Measurements from ENCODE around the gene JCAD. TPM values are rescaled to one million over a fixed set of nuclear protein-coding genes. Genes with fewer than 3 reads are reported as not detected.

JCAD gene
- total and polyA plus RNA-seq, 10 of the 15 experiments (the other 5 are each of a cell fraction or from before 2014, with no cell fraction given), result 0.28 TPM; not detected in 9

DNA sequence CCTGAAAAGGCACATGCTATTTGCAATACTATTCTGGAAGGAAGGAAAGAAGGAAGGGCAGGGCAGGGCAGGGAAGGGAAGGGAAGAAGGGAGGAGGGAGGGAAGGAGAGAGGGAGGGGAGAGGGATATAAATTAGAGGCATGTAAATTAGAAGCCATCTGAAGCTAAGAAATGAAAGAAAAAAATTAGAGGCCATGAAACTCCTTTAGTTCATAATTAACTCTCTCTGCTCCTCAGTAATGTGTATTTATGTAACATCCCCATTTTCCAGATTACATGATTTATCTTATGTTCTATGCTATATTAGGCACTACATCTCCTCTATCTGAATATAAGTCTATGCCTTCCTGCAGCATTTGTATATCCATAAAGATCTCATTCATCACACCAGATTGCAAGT is 12.7 kb upstream of the JCAD start (continued):
- TF ChIP-seq SIX5 (IDR thresholded peaks at IDR 0.05; ENCODE audit: low read depth, low read length, severe bottlenecking) (no peak), SUZ12 (IDR thresholded peaks at IDR 0.05; ENCODE audit: unreplicated experiment) (no peak), HDAC2 (IDR thresholded peaks at IDR 0.05) (no peak), JUNB (IDR thresholded peaks at IDR 0.05) (no peak), CREM (IDR thresholded peaks at IDR 0.05; ENCODE audit: low read depth) (no peak)
- TF ChIP-seq, protein P1, sequence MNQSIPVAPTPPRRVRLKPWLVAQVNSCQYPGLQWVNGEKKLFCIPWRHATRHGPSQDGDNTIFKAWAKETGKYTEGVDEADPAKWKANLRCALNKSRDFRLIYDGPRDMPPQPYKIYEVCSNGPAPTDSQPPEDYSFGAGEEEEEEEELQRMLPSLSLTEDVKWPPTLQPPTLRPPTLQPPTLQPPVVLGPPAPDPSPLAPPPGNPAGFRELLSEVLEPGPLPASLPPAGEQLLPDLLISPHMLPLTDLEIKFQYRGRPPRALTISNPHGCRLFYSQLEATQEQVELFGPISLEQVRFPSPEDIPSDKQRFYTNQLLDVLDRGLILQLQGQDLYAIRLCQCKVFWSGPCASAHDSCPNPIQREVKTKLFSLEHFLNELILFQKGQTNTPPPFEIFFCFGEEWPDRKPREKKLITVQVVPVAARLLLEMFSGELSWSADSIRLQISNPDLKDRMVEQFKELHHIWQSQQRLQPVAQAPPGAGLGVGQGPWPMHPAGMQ (IDR thresholded peaks at IDR 0.05; ENCODE audit: borderline replicate concordance), result no peak
- TF ChIP-seq, protein P2, sequence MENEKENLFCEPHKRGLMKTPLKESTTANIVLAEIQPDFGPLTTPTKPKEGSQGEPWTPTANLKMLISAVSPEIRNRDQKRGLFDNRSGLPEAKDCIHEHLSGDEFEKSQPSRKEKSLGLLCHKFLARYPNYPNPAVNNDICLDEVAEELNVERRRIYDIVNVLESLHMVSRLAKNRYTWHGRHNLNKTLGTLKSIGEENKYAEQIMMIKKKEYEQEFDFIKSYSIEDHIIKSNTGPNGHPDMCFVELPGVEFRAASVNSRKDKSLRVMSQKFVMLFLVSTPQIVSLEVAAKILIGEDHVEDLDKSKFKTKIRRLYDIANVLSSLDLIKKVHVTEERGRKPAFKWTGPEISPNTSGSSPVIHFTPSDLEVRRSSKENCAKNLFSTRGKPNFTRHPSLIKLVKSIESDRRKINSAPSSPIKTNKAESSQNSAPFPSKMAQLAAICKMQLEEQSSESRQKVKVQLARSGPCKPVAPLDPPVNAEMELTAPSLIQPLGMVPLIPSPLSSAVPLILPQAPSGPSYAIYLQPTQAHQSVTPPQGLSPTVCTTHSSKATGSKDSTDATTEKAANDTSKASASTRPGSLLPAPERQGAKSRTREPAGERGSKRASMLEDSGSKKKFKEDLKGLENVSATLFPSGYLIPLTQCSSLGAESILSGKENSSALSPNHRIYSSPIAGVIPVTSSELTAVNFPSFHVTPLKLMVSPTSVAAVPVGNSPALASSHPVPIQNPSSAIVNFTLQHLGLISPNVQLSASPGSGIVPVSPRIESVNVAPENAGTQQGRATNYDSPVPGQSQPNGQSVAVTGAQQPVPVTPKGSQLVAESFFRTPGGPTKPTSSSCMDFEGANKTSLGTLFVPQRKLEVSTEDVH (IDR thresholded peaks at IDR 0.05; ENCODE audit: low read depth, partially characterized antibody), result no peak

GRCh38 chr10:30070001-30070685 is 10.8 kb upstream of the JCAD start:
- RAD21 ChIA-PET (ENCODE audit: unreplicated experiment), result no interaction called here
- DNase-seq (ENCODE audit: low read depth, low spot score) (no peak), FAIRE-seq (no peak), ATAC-seq (no peak)
- Histone ChIP-seq H3K9me3 (replicated peaks; ENCODE audit: control insufficient read depth, insufficient read depth, low read length) (no peaks in the 10 kb centered on the region), H4K20me1 (ENCODE audit: control insufficient read depth, insufficient read depth) (no peaks in the 10 kb centered on the region), H3K9ac (ENCODE audit: control insufficient read depth, insufficient read depth, low read length) (no peak overlapping the region), H3K36me3 (ENCODE audit: control insufficient read depth in 2 of 2, insufficient read depth in 2 of 2, low read length in 1 of 2) (no peaks in the 10 kb centered on the region), H3K4me3 (no peak overlapping the region), H3K79me2 (ENCODE audit: control insufficient read depth, insufficient read depth, low read length) (no peaks in the 10 kb centered on the region), H3K27ac (ENCODE audit: control insufficient read depth, insufficient read depth) (no peak overlapping the region), H3K4me2 (ENCODE audit: control insufficient read depth, insufficient read depth) (no peak overlapping the region), H3K27me3 (replicated peaks in 1 of 2; ENCODE audit: control insufficient read depth in 2 of 2, insufficient read depth in 2 of 2, low read length in 1 of 2) (no peaks in the 10 kb centered on the region; a peak in 2 of 4 replicates), H2AFZ (ENCODE audit: control insufficient read depth, low read depth, low read length) (no peak overlapping the region), H3K4me1 (ENCODE audit: control insufficient read depth, insufficient read depth, low read length) (no peaks in the 10 kb centered on the region)
- WGBS (ENCODE audit: insufficient coverage, insufficient replicate concordance, low lambda C conversion rate, missing lambda C conversion rate), result 26% methylated on average over 11 of the region's 11 CpGs
- POLR2A ChIA-PET, result no interaction called here
- intact Hi-C loops (cut with micrococcal nuclease; ENCODE audit: unreplicated experiment), result no loop called here
- CTCF ChIA-PET, result interaction anchor here (0.6 to 0.9 kb wide), 2 partner anchors 72 to 783 kb away, joined by 3 to 4 read pairs; no protein-coding TSS in a partner anchor
- BruUV-seq (replicated peaks), result no TSS peak
- in situ Hi-C loops (cut with MboI), result no loop called here
- SMC1A ChIA-PET (ENCODE audit: uncharacterized antibody, unreplicated experiment), result no interaction called here
- TF ChIP-seq HDAC6 (IDR thresholded peaks at IDR 0.05; ENCODE audit: unreplicated experiment) (no peak), MXI1 (IDR thresholded peaks at IDR 0.05; ENCODE audit: low read depth, low read length) (no peak), NFIC (IDR thresholded peaks at IDR 0.05; ENCODE audit: low read depth, low read length) (no peak), E4F1 (IDR thresholded peaks at IDR 0.05; ENCODE audit: borderline replicate concordance, partially characterized antibody) (no peak), ATF2 (IDR thresholded peaks at IDR 0.05; ENCODE audit: low read length) (no peak), TCF12 (IDR thresholded peaks at IDR 0.05; ENCODE audit: low read depth, low read length) (no peak), ETV6 (conservative IDR thresholded peaks at IDR 0.05 in 1 of 2, IDR thresholded peaks at IDR 0.05 in 1 of 2; ENCODE audit: borderline replicate concordance in 1 of 2, low read depth in 1 of 2) (no peak), BCL11A (IDR thresholded peaks at IDR 0.05; ENCODE audit: low read depth, low read length) (no peak)

Data from GM12878 (cell line).